Activated naive CD8-positive, alpha-beta T cell treated with anti-CD3 and anti-CD28 coated beads, Interleukin-2, amount 50 U/mL, for 16 hours (primary cell): ENCODE measurements around the gene GAA.

Experiments used
- DNase-seq: peaks from one replicate; pipeline ENCODE4 v3.0.0-alpha.2; 2020; ENCODE audit warnings: low read depth, low spot score

GAA gene

GRCh38 chr17:80101011-80101945 is at the start of gene GAA:
Gene GAA, plus strand, starts transcription at chr17:80101581. Its CDS starts 3,006 bp downstream, at chr17:80104587.
- DNase-seq: peak; percentile 63

GRCh38 chr17:80051681-80052080 is 49.7 kb upstream of the GAA start:
- no peak for DNase-seq

- DNase-seq: no peak
Observed at GRCh38 chr17:80053102-80053501, 48.3 kb upstream of the GAA start.

GRCh38 chr17:80055597-80055996 is 45.8 kb upstream of the GAA start:
- DNase-seq: no peak

GRCh38 chr17:80058311-80058955 is 42.9 kb upstream of the GAA start:
- no peak for DNase-seq

- DNase-seq: no peak
Observed at GRCh38 chr17:80060644-80061043, 40.7 kb upstream of the GAA start.

- DNase-seq: no peak
Observed at GRCh38 chr17:80061421-80061820, 40.0 kb upstream of the GAA start.

GRCh38 chr17:80063830-80064585 is 37.4 kb upstream of the GAA start:
- DNase-seq: no peak

GRCh38 chr17:80064696-80065095 is 36.7 kb upstream of the GAA start:
- DNase-seq: no peak

GRCh38 chr17:80065478-80066170 is 35.8 kb upstream of the GAA start:
- no peak for DNase-seq

- DNase-seq: no peak
Observed at GRCh38 chr17:80067393-80067986, 33.9 kb upstream of the GAA start.

- no peak for DNase-seq
Observed at GRCh38 chr17:80068301-80069222, 32.8 kb upstream of the GAA start.

- no peak for DNase-seq
Observed at GRCh38 chr17:80070375-80071115, 30.8 kb upstream of the GAA start.

- DNase-seq: no peak
Observed at GRCh38 chr17:80071116-80071841, 30.1 kb upstream of the GAA start.

GRCh38 chr17:80072410-80072809 is 29.0 kb upstream of the GAA start:
- no peak for DNase-seq

GRCh38 chr17:80080081-80080480 is 21.3 kb upstream of the GAA start:
- no peak for DNase-seq

- DNase-seq: no peak
Observed at GRCh38 chr17:80081596-80081995, 19.8 kb upstream of the GAA start.

GRCh38 chr17:80082403-80083135 is 18.8 kb upstream of the GAA start:
- DNase-seq: peak; percentile 11
